PC-3 (cell line): ENCODE results near the gene THRB. TPM values are rescaled to one million over a fixed set of nuclear protein-coding genes. Genes with fewer than 3 reads are reported as not detected.

ENCODE experiments used
- ATAC-seq: fragments of 200-7000 bp; cut with Tn5 transposase; 2 replicates; pipeline ENCODE4 v1.9.1; 2020; ENCODE audit warnings: mild to moderate bottlenecking, moderate library complexity
- BruUV-seq: library from RNA; stranded (reverse); fragments of 400-500 nt; replicated peaks from 2 replicates; lab custom pipeline; 2021; lab: Mats Ljungman, UMichigan
- CTCF ChIA-PET: fragments of 300-600 bp; sonication (Branson Sonifier 250); formaldehyde crosslinking; loops from one replicate; lab custom pipeline; 2022; ENCODE audit warnings: antibody characterized with exemption; lab: Charles Lee
- POLR2A ChIA-PET: fragments of 300-600 bp; sonication (Branson Sonifier 250); formaldehyde crosslinking; loops from one replicate; lab custom pipeline; 2022; ENCODE audit warnings: antibody characterized with exemption; ENCODE audit not compliant: unreplicated experiment; lab: Charles Lee
- DNase-seq: peaks from one replicate; pipeline ENCODE4 v3.0.0-alpha.2; 2015
- H2AFZ ChIP-seq: fragments of 300-600 bp; sonication (generic); 2 replicates; pipeline ENCODE4 v1.6.0; 2016; ENCODE audit warnings: antibody characterized with exemption, low read length
- H3F3A ChIP-seq: fragments of 300-600 bp; sonication (generic); one replicate; pipeline ENCODE4 v1.6.0; 2017; ENCODE audit warnings: antibody characterized with exemption, low read length, control low read depth, mild to moderate bottlenecking; ENCODE audit not compliant: unreplicated experiment
- H3K27ac ChIP-seq: fragments of 300-600 bp; sonication (generic); 2 replicates; pipeline ENCODE4 v1.5.1; 2016; ENCODE audit warnings: mild to moderate bottlenecking, low read length
- H3K27me3 ChIP-seq: fragments of 300-600 bp; sonication (generic); 2 replicates; pipeline ENCODE4 v1.6.1; 2016; ENCODE audit warnings: low read length, mixed read lengths
- H3K36me3 ChIP-seq: fragments of 300-600 bp; sonication (generic); 2 replicates; pipeline ENCODE4 v1.6.1; 2016; ENCODE audit warnings: low read depth, mixed run types, low read length, mixed read lengths
- H3K4me1 ChIP-seq: fragments of 300-600 bp; sonication (generic); 2 replicates; pipeline ENCODE4 v1.5.1; 2016; ENCODE audit warnings: low read length; ENCODE audit not compliant: insufficient read depth
- H3K4me2 ChIP-seq: fragments of 300-600 bp; sonication (generic); 2 replicates; pipeline ENCODE4 v1.6.0; 2016; ENCODE audit warnings: low read length
- H3K4me3 ChIP-seq: fragments of 300-600 bp; sonication (generic); 2 replicates; pipeline ENCODE4 v1.5.1; 2016; ENCODE audit warnings: mild to moderate bottlenecking, low read length, mixed read lengths
- H3K79me2 ChIP-seq: fragments of 300-600 bp; sonication (generic); 2 replicates; pipeline ENCODE4 v1.6.1; 2017; ENCODE audit warnings: low read length, mixed read lengths
- H3K9ac ChIP-seq: fragments of 300-600 bp; sonication (generic); 2 replicates; pipeline ENCODE4 v1.6.0; 2016; ENCODE audit warnings: mild to moderate bottlenecking, low read length
- H3K9me2 ChIP-seq: fragments of 300-600 bp; sonication (generic); replicated peaks from 2 replicates; pipeline ENCODE4 v1.6.1; 2016; ENCODE audit warnings: mixed run types, low read length, mixed read lengths
- H3K9me3 ChIP-seq: fragments of 300-600 bp; sonication (generic); 2 replicates; pipeline ENCODE4 v1.6.1; 2016; ENCODE audit warnings: low read length, mixed read lengths
- H4K20me1 ChIP-seq: fragments of 300-600 bp; sonication (generic); 2 replicates; pipeline ENCODE4 v1.6.1; 2016; ENCODE audit warnings: low read length, mixed read lengths
- CTCF ChIP-seq: fragments of 300-600 bp; sonication (generic); conservative IDR thresholded peaks from 2 replicates; pipeline ENCODE4 v1.5.1; 2017; ENCODE audit warnings: antibody characterized with exemption, low read depth, mild to moderate bottlenecking, low read length
- EZH2 ChIP-seq: fragments of 300-600 bp; sonication (generic); IDR thresholded peaks from one replicate; pipeline ENCODE4 v1.6.1; 2017; ENCODE audit warnings: antibody characterized with exemption, mild to moderate bottlenecking, low read length; ENCODE audit not compliant: unreplicated experiment
- EZH2phosphoT487 ChIP-seq: fragments of 300-600 bp; sonication (generic); IDR thresholded peaks from 2 replicates; pipeline ENCODE4 v1.6.1; 2018; ENCODE audit warnings: mild to moderate bottlenecking, antibody characterized with exemption, low read length, borderline replicate concordance
- intact Hi-C: fragments of 100-400 bp; cut with micrococcal nuclease; formaldehyde crosslinking; loops from 2 replicates; pipeline ENCODE4 v1.9.0; 2023
- total RNA-seq: library from RNA; depleted of rRNA; stranded (reverse); fragments of >200 nt; gene quantifications from 2 replicates; pipeline ENCODE4 v1.2.3, GENCODE V29; 2014

THRB gene
- total RNA-seq, 1 experiment from 2014 or later: 9.7 TPM

GRCh38 chr3:24290596-24290995, 204.1 kb downstream of the THRB start:
- no peak overlapping the region for H2AFZ ChIP-seq
- ATAC-seq (no peak), DNase-seq (no peak)
- 0 out of 2 replicates have a peak, but pooled peaks cover 3% of the 10 kb centered on the region for H3K9me2 ChIP-seq
- no peaks in the 10 kb centered on the region for H3F3A ChIP-seq
- H3K9ac ChIP-seq: no peak overlapping the region
- ChIA-PET CTCF (no interaction called here), POLR2A (no interaction called here)
- peaks cover 10% of the 10 kb centered on the region; the same call in 1 of the 2 replicates for H3K36me3 ChIP-seq
- H3K4me3 ChIP-seq: no peak overlapping the region
- H3K27me3 ChIP-seq: no peaks in the 10 kb centered on the region
- no peaks in the 10 kb centered on the region; the same call in 1 of the 2 replicates for H3K9me3 ChIP-seq
- H3K27ac ChIP-seq: no peak overlapping the region
- no peak overlapping the region for H3K4me2 ChIP-seq
- peaks cover 4% of the 10 kb centered on the region; the same call in 1 of the 2 replicates for H3K4me1 ChIP-seq
- intact Hi-C loops: no loop called here
- no peaks in the 10 kb centered on the region for H4K20me1 ChIP-seq
- no peak for TF ChIP-seq EZH2
- no peak for TF ChIP-seq CTCF
- no peak for TF ChIP-seq EZH2phosphoT487
- H3K79me2 ChIP-seq: no peaks in the 10 kb centered on the region
- BruUV-seq: no TSS peak

- ATAC-seq: no peak
- no peak for TF ChIP-seq EZH2phosphoT487
- TF ChIP-seq EZH2: no peak
- TF ChIP-seq CTCF: no peak
- Histone ChIP-seq H3K27ac (no peak overlapping the region), H3K4me1 (peaks cover 4% of the 10 kb centered on the region; the same call in 1 of the 2 replicates), H3K36me3 (no peaks in the 10 kb centered on the region), H3K4me3 (no peak overlapping the region), H2AFZ (no peak overlapping the region), H3K9me3 (no peaks in the 10 kb centered on the region; the same call in 1 of the 2 replicates), H3K9me2 (no peaks in the 10 kb centered on the region), H3K79me2 (no peaks in the 10 kb centered on the region), H3F3A (no peaks in the 10 kb centered on the region), H4K20me1 (no peaks in the 10 kb centered on the region), H3K9ac (no peak overlapping the region), H3K27me3 (no peaks in the 10 kb centered on the region), H3K4me2 (no peak overlapping the region)
- intact Hi-C loops: no loop called here
- CTCF ChIA-PET: no interaction called here
- POLR2A ChIA-PET: interaction anchor here (0.6 to 0.7 kb wide), 2 partner anchors 94 to 173 kb away, joined by 3 to 5 read pairs; no protein-coding TSS in a partner anchor
- no TSS peak for BruUV-seq
- DNase-seq: no peak
Measured at GRCh38 chr3:24288496-24289236, 206.0 kb downstream of the THRB start.
